Activated effector memory CD4-positive, alpha-beta T cell treated with anti-CD3 and anti-CD28 coated beads, Interleukin-2, amount 50 U/mL, for 16 hours (primary cell): ENCODE measurements around the gene UBR4.
"Not testable (repeated sequence)": the region's sequence is repeated elsewhere in the genome, so short reads cannot be mapped to it uniquely, and the experiment has no call there.

Experiments
- DNase-seq: peaks from one replicate; pipeline ENCODE4 v3.0.0-alpha.2; 2020

The UBR4 gene

GRCh38 chr1:19187852-19188251, 22.2 kb downstream of the UBR4 start:
- DNase-seq, result no peak

GRCh38 chr1:19186001-19186400, 24.1 kb downstream of the UBR4 start:
- DNase-seq, result no peak

- no peak for DNase-seq
Observed at GRCh38 chr1:19182223-19182622, 27.8 kb downstream of the UBR4 start.

GRCh38 chr1:19180265-19180657, 29.8 kb downstream of the UBR4 start:
- not testable (repeated sequence) for DNase-seq

- DNase-seq, result no peak
Observed at GRCh38 chr1:19179597-19180264, 30.3 kb downstream of the UBR4 start.

DNA sequence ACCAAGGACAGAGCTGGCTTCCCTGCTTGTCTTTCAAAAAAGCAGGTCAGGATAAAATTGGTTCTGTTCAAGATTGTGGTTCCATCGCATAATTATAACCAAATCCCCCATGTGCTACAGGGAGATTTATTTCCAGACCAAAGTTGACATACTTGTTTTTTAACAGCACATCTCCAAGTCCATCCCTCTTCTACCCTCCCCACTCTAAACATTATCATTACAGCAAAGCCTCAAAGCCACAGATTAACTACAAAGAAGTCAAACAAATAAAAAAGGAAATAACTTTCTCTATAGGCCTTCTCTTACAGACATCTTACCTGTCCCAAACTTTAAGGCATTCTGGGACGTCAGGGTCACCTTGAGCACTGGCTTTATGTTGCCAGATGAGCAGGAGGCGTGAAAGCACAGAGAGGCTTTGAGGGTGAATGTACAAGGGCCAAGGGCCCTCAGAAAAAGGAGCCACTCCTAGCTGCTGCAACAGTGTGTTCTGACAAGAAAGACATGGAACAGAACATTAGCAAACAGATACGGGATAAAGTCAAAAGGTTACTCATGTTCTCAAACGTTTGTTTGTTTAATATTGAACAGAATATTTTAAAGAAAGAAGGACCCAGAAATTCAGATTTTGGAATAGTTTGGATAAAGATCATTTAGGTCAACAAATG, 31.2 kb downstream of the UBR4 start:
- DNase-seq, result no peak

GRCh38 chr1:19177811-19178210, 32.3 kb downstream of the UBR4 start:
- no peak for DNase-seq

GRCh38 chr1:19169642-19170041, 40.4 kb downstream of the UBR4 start:
- no peak for DNase-seq

- DNase-seq, result no peak
Observed at GRCh38 chr1:19167140-19167539, 42.9 kb downstream of the UBR4 start.

GRCh38 chr1:19166066-19166465, 44.0 kb downstream of the UBR4 start:
- DNase-seq, result no peak

- no peak for DNase-seq
Observed at GRCh38 chr1:19165501-19165900, 44.6 kb downstream of the UBR4 start.

DNA sequence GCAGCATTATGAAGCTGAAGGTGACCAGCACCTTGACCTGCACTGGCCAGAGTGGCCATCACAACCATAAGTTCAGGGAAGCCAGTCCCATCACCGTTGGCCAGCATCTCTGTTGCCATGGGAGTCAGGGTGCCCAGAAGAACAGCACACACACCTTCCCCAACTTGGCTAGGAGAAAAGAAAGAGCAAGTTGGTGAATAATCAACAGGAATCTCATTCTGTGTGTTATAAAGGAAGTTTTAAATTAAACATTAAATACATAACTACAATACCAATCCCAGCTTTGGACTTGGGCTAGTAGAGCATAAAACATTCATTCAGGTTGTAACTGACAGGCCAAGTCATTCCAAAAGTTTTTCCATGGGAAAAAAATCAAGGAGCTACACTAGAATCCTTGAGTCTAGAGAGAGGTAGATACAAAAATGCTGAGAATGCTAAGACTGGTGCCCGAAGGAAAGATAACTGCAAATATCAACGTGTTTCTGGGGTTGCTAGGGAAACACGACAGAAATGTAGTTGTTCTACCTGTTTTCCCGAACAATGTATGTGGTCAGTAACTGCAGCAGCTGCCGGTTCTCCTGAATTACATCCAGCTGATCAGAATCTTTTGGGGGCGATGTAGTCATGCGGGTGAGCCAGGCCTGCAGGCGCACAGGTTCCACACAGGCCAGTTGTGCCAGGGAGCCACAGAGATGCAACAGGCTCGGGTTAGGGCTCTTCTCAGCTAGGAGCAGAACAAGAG, 45.6 kb downstream of the UBR4 start:
- DNase-seq, result no peak

DNA sequence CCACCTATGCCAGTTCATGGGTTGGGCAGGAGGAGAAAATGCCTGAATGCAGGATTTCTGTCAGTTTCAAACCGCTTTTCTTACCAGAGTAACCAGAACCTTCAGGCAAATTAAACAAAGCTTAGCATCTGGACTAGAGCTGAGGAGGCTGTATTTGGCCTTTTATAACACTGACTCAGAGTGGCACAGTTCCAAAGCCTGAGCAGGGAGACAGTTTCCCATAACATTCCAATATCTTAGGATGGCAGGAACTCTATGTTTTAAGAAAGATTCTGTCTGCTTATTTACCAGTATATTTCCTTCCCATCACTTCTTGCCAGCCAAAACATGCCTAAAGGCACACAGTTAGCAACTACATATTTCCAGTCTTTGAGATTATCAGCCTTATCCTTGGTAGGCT, 46.8 kb downstream of the UBR4 start:
- no peak for DNase-seq

- no peak for DNase-seq
Observed at GRCh38 chr1:19160831-19161230, 49.2 kb downstream of the UBR4 start.

- no peak for DNase-seq
Observed at GRCh38 chr1:19157653-19158052, 52.4 kb downstream of the UBR4 start.

DNA sequence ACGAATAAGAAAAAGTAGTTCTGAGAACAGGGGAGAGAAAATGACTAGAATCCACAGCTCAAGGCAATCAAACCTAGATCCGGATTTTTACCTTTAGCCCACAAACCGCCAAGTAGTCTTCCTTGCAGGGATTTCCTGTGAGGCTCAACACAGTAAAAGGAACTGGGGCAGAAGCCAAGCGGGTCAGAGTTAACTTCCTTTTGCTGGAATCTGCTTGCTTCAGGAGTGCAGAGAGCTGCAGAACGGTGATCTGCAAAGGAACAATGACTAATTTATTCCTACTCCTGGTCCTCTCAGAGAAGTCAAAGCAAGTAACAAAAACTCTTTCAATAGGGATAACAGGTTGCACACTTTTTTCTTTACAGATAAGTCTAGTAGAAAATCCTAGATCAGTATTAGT, 53.4 kb downstream of the UBR4 start:
- no peak for DNase-seq

DNA sequence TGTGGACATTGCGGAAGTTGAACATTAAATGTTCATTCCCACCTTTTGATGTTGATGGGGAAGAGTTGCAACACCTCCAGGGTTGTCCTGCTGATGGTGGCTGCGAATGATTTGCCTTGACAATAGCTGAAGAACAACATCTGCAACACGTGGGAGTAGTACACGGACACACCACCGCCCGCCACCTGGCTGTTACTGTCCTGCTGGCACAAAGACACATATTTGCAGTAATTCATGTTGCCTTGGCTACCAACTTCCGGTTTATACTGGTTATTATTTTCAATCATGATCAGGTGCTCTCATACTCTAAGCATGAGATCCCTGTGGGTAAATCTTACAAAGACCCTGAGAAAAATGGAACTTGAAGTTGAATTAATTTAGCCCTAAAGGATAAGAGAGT, 55.2 kb downstream of the UBR4 start:
- no peak for DNase-seq

DNA sequence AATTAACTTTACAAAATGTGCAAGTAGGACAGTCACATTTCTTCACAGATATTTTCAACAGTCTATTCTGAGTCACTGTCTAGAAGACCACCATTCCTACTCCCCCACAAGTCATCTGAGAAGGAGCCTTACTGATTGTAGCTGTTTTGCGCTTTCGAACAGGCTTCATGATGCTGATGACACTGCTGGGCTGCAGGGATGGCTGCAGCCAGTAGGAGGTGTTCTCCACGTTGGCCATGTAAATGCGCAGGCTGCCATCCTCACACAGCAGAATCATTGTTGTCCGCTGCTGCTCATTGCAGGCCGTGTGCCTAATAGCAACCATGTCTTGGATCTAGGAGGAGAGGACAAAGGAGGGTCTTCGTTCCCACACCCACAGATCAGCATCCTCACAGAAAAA, 56.9 kb downstream of the UBR4 start:
- no peak for DNase-seq

DNA sequence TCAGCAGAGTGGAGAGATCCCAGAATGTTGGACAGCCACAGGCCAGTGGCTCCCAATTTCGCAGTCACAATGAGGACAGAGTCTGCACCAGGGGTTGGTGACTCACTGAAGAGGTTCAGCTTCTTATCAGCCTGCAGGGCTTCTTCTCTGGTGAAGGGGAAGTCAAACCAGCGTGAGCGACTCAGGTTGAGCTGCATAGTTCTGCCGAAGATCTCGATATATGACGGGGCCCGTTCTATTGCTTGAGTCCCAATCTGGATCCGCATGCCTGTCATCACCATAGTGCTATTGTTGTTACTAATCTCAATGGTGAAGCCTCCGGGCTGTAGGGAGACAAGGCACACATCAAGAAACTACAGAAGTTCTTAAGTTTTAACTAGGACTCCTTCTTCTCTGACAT, 58.5 kb downstream of the UBR4 start:
- no peak for DNase-seq

- no peak for DNase-seq
Observed at GRCh38 chr1:19149736-19150135, 60.3 kb downstream of the UBR4 start.

DNA sequence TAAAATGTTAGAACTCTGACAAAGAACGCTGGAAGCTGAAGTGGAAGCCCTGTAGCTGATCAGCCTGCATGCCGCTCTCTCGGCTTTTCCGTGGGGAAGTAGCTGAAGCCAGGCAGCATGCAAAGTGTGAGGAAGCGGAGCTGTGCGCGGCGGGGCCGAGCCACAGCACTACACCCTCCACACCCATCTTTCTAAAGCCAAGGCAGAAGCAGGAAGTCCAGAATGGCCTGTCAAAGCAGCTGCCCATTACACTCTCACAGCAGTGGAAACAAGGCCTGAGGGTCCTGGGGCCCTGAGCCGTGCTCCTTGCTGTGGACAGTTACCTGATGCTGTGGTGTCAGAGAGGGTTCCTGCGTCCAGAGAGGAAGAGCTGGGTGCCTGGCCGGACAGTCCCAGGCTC, 69.6 kb downstream of the UBR4 start:
- DNase-seq, result no peak

DNA sequence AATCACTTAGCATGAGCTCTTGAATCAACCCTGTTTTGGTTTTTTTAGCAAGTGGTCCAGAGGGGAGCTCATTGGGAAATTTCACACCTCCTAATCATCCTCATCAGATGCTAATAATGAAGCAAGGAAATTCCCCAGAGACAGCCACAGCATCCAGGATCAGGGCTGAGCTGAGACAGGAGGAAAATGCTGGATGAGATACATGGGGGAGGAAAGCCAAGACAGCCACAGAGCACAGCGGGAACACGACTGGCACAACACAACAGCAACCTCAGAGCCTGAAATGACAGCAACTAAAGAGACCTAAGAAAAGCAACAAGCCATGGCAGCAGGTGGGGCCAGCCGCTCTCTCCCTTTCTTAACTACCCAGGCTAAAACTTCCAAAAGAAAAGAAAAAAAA, 70.4 kb downstream of the UBR4 start:
- no peak for DNase-seq

GRCh38 chr1:19138958-19139581, 71.0 kb downstream of the UBR4 start:
- no peak for DNase-seq

DNA sequence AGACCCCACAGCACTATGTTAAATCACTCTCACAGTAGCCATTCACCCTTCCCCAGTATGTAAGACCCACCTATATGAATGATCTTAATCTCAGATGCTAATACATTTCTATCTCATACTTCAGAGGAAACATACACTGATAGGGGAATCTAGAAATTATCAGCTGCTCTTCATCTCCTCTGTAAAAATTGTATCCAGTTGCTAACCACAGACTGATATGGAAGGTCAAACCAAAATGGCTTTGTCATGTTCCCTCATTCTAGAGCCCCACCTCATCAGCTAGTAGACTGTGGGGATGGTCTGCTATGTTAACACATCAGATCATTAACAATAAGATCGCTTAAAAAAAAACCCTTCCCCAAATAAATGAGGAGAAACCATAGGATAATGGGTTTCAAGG, 71.7 kb downstream of the UBR4 start:
- no peak for DNase-seq
